HEK293 (cell line): ENCODE measurements around the gene CTIF.

Experiments used
- CTCF ChIP-seq: fragments of 450-650 bp; formaldehyde crosslinking; IDR thresholded peaks from 2 replicates; pipeline ENCODE4 v1.5.1; 2016; ENCODE audit warnings: missing biosample characterization, missing genetic modification characterization
- MEIS1 ChIP-seq: sonication (generic); formaldehyde crosslinking; IDR thresholded peaks from 2 replicates; pipeline ENCODE4 v1.8.1; 2022; ENCODE audit warnings: missing genetic modification reagents, mild to moderate bottlenecking, borderline replicate concordance
- TRIM28 ChIP-seq: IDR thresholded peaks from 2 replicates; pipeline ENCODE4 v1.6.1; 2011; ENCODE audit warnings: low read length, control low read depth, borderline replicate concordance
- YY1 ChIP-seq: fragments of 450-650 bp; formaldehyde crosslinking; IDR thresholded peaks from 2 replicates; pipeline ENCODE4 v1.5.1; 2018; ENCODE audit warnings: missing biosample characterization, missing genetic modification characterization
- ZNF366 ChIP-seq: fragments of 450-650 bp; formaldehyde crosslinking; conservative IDR thresholded peaks from 2 replicates; pipeline ENCODE4 v1.5.1; 2016; ENCODE audit warnings: missing biosample characterization, missing genetic modification characterization
- ZNF548 ChIP-seq: fragments of 450-650 bp; formaldehyde crosslinking; IDR thresholded peaks from 2 replicates; pipeline ENCODE4 v1.5.1; 2016; ENCODE audit warnings: missing biosample characterization, missing genetic modification characterization
- ZNF621 ChIP-seq: fragments of 450-650 bp; formaldehyde crosslinking; IDR thresholded peaks from 2 replicates; pipeline ENCODE4 v1.5.1; 2017; ENCODE audit warnings: missing biosample characterization, missing genetic modification characterization

- TF ChIP-seq CTCF (tag by site-specific recombination) (no peak), TRIM28 (no peak), ZNF548 (tag by site-specific recombination) (no peak), YY1 (no peak), MEIS1 (CRISPR knock-in tag) (no peak), ZNF366 (tag by site-specific recombination) (no peak), ZNF621 (tag by site-specific recombination) (no peak)
Measured at GRCh38 chr18:48879008-48879431, 340.2 kb downstream of the CTIF start.
